ENCODE data around the gene WDR48. TPM values are rescaled to one million over a fixed set of nuclear protein-coding genes. Genes with fewer than 3 reads are reported as not detected.

The WDR48 gene
- total and polyA plus RNA-seq, 2 experiments from 2014 or later = 27.2 to 54.3 TPM

GRCh38 chr3:39086144-39086543 is 34.3 kb downstream of the WDR48 start (continued):
- TF ChIP-seq ZNF114 (CRISPR knock-in tag; IDR thresholded peaks at IDR 0.05) (no peak), ZNF331 (CRISPR knock-in tag; IDR thresholded peaks at IDR 0.05; ENCODE audit: low read depth) (no peak), EZH2phosphoT487 (IDR thresholded peaks at IDR 0.05; ENCODE audit: unreplicated experiment) (no peak), REST (IDR thresholded peaks at IDR 0.05; ENCODE audit: unreplicated experiment) (no peak), ETS1 (IDR thresholded peaks at IDR 0.05) (no peak), NANOG (IDR thresholded peaks at IDR 0.05; ENCODE audit: borderline replicate concordance) (no peak)

- Histone ChIP-seq H3K4me2 (no peak overlapping the region), H4K20me1 (replicated peaks; ENCODE audit: insufficient read depth) (no peaks in the 10 kb centered on the region; the same call in 1 of the 2 replicates), H3K4me3 (no peak overlapping the region), H3F3A (replicated peaks; ENCODE audit: low read depth) (no peaks in the 10 kb centered on the region), H2AFZ (no peak overlapping the region), H3K79me2 (replicated peaks; ENCODE audit: insufficient read depth) (no peaks in the 10 kb centered on the region), H3K4me1 (ENCODE audit: insufficient read depth) (no peaks in the 10 kb centered on the region), H3K27me3 (ENCODE audit: insufficient read depth) (no peaks in the 10 kb centered on the region), H3K9me2 (ENCODE audit: insufficient read depth) (no peaks in the 10 kb centered on the region), H3K36me3 (ENCODE audit: insufficient read depth) (peaks cover 38% of the 10 kb centered on the region), H3K27ac (ENCODE audit: low read depth) (no peak overlapping the region)
- DNase-seq (ENCODE audit: low spot score) = no peak
- Mint-ChIP-seq H3K27ac (no peak overlapping the region), H3K36me3 (ENCODE audit: low read depth) (peaks cover 28% of the 10 kb centered on the region; the same call in 2 of the 3 replicates), H3K4me3 (no peak overlapping the region), H3K9me3 (no peaks in the 10 kb centered on the region), H3K27me3 (ENCODE audit: insufficient read depth, low read depth, poor library complexity) (peaks cover 2% of the 10 kb centered on the region), H3K4me1 (no peaks in the 10 kb centered on the region)
- ATAC-seq = no peak
- TF ChIP-seq EZH2 (IDR thresholded peaks at IDR 0.05; ENCODE audit: low read depth, unreplicated experiment) (no peak), STAT1 (IDR thresholded peaks at IDR 0.05; ENCODE audit: unreplicated experiment) (no peak), ZNF462 (CRISPR knock-in tag; IDR thresholded peaks at IDR 0.05) (no peak), ETS1 (IDR thresholded peaks at IDR 0.05) (no peak), CREB1 (CRISPR knock-in tag; IDR thresholded peaks at IDR 0.05; ENCODE audit: low read depth) (no peak)
These were observed 36.6 kb downstream of the WDR48 start for GRCh38 chr3:39088456-39088855.

Measured in GM23338 (cell line).